Omental fat pad (tissue), 4 donors: ENCODE measurements around the gene OR51A4. TPM values are rescaled to one million over a fixed set of nuclear protein-coding genes. Genes with fewer than 3 reads are reported as not detected.

Source experiments
- ATAC-seq: fragments of 150-250 bp; one replicate; pipeline ENCODE4 v1.9.1; 2016; ENCODE audit warnings: mild to moderate bottlenecking, moderate library complexity; ENCODE audit not compliant: low FRiP score
- DNase-seq: peaks from one replicate; pipeline ENCODE4 v3.0.0-alpha.2; 2019; ENCODE audit warnings: low spot score
- total RNA-seq, 4 donors: library from RNA; depleted of rRNA; stranded (reverse); fragments of >200 nt; gene quantifications; one replicate each; pipeline ENCODE4 v1.1.0, GENCODE V29; 2016
- TF ChIP-seq, protein P1 (sequence below), 3 donors: fragments of 450-650 bp; IDR thresholded peaks; one replicate each; pipeline ENCODE4 v1.5.1; 2016 to 2017; ENCODE audit warnings: antibody characterized with exemption in 3 of 3, mild to moderate bottlenecking in 3 of 3, moderate library complexity in 2 of 3

Gene OR51A4
- not detected for total RNA-seq

DNA sequence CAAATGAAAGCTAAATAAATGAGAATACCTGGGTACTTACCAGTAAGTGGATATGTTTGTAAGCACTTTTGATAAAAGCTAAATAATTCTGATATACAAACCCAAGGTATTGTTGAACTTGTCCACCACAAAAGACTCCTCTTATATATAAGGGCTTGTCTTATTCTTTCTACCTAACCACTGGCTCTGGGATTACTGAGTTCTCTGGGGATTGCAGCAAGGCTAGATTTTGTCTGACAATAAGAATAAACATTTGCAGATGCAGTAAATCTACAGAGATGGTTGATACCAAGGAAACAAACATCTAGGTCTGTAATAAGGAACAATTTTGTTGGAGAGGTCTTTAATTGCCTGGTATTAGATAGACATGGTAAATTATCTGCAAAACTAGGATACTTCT lies at the start of gene OR51A4:
TSS of gene OR51A4 (minus strand) at position 101 of the 400 bp plus-strand sequence. CDS start 505 bp downstream, outside the sequence.
- no peak for ATAC-seq
- DNase-seq, result no peak
- TF ChIP-seq, protein P1, sequence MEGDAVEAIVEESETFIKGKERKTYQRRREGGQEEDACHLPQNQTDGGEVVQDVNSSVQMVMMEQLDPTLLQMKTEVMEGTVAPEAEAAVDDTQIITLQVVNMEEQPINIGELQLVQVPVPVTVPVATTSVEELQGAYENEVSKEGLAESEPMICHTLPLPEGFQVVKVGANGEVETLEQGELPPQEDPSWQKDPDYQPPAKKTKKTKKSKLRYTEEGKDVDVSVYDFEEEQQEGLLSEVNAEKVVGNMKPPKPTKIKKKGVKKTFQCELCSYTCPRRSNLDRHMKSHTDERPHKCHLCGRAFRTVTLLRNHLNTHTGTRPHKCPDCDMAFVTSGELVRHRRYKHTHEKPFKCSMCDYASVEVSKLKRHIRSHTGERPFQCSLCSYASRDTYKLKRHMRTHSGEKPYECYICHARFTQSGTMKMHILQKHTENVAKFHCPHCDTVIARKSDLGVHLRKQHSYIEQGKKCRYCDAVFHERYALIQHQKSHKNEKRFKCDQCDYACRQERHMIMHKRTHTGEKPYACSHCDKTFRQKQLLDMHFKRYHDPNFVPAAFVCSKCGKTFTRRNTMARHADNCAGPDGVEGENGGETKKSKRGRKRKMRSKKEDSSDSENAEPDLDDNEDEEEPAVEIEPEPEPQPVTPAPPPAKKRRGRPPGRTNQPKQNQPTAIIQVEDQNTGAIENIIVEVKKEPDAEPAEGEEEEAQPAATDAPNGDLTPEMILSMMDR (IDR thresholded peaks at IDR 0.05), result no peak

DNA sequence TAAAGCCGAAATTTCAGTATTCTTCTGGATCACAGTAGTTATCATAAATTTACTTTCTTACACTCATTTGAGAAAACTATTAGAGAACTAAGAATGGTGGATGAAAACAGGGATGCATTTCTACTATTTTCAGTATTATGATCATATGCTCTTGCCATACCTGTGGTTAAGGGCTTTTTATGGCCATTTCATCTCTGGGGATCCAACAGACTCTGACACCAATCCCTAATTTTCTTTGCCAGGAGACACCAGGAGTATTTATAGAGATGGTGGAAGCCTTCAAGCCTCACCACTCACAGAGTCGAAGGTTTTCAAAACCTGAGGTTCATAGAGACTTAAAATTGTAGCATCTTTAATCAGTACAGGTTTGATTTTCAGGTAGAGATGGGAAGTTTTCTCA lies 47.1 kb upstream of the OR51A4 start, which contains the start of gene OR51L1:
TSS of gene OR51L1 (plus strand) at position 301 of the 400 bp plus-strand sequence. CDS start 4,132 bp downstream, outside the sequence.
- ATAC-seq (no peak), DNase-seq (no peak)
- TF ChIP-seq, protein P1 (IDR thresholded peaks at IDR 0.05), result no peak

GRCh38 chr11:4991060-4991459 lies 43.7 kb upstream of the OR51A4 start:
- DNase-seq, result no peak
- TF ChIP-seq, protein P1 (IDR thresholded peaks at IDR 0.05), result no peak
- no peak for ATAC-seq

DNA sequence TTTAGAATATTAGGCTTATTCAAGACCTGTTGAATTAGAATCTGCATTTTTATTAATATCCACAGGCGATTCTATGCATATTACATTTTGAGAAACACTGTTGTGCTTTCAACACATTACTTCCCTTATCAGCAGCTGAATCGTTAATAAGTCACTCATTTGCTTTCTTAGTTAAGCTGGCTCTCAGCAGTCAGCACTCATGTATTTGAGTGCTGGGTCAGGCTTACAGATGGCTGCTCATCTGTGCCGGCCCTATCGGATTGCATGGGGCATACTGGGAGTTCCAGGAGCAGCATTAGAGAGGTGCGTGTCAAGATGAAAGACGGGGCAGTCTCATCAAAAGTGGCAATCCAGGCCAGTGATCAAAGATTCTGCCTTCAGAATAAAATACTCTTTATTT lies 36.4 kb upstream of the OR51A4 start:
- DNase-seq (no peak), ATAC-seq (no peak)
- TF ChIP-seq, protein P1 (IDR thresholded peaks at IDR 0.05), result no peak

GRCh38 chr11:4982678-4983077 lies 35.3 kb upstream of the OR51A4 start:
- no peak for DNase-seq
- ATAC-seq, result no peak
- TF ChIP-seq, protein P1 (IDR thresholded peaks at IDR 0.05), result no peak

- ATAC-seq (no peak), DNase-seq (no peak)
- TF ChIP-seq, protein P1 (IDR thresholded peaks at IDR 0.05), result no peak
These were observed 31.6 kb upstream of the OR51A4 start for GRCh38 chr11:4979036-4979435.

GRCh38 chr11:4975436-4975835 lies 28.0 kb upstream of the OR51A4 start:
- DNase-seq (no peak), ATAC-seq (no peak)
- TF ChIP-seq, protein P1 (IDR thresholded peaks at IDR 0.05), result no peak
